Ishikawa (cell line): ENCODE results near the gene SKI.

Experiments
- CEBPB ChIP-seq: IDR thresholded peaks from 2 replicates; pipeline ENCODE4 v1.6.1; 2012
- CREB1 ChIP-seq: IDR thresholded peaks from 2 replicates; pipeline ENCODE4 v1.6.1; 2012; ENCODE audit warnings: low read depth
- EGR1 ChIP-seq: IDR thresholded peaks from 2 replicates; pipeline ENCODE4 v1.6.1; 2012
- EP300 ChIP-seq: IDR thresholded peaks from 2 replicates; pipeline ENCODE4 v1.6.1; 2012; ENCODE audit warnings: borderline replicate concordance
- FOXM1 ChIP-seq: IDR thresholded peaks from 2 replicates; pipeline ENCODE4 v1.6.1; 2012; ENCODE audit warnings: low read depth, borderline replicate concordance
- NFIC ChIP-seq: IDR thresholded peaks from 2 replicates; pipeline ENCODE4 v1.6.1; 2012
- RAD21 ChIP-seq: IDR thresholded peaks from 2 replicates; pipeline ENCODE4 v1.6.1; 2012; ENCODE audit warnings: low read depth
- REST ChIP-seq: IDR thresholded peaks from 2 replicates; pipeline ENCODE4 v1.6.1; 2012; ENCODE audit warnings: low read depth, mild to moderate bottlenecking
- TAF1 ChIP-seq: IDR thresholded peaks from 2 replicates; pipeline ENCODE4 v1.6.1; 2012; ENCODE audit warnings: low read depth, mild to moderate bottlenecking
- TCF12 ChIP-seq: IDR thresholded peaks from 2 replicates; pipeline ENCODE4 v1.6.1; 2012; ENCODE audit warnings: low read depth
- TEAD4 ChIP-seq: IDR thresholded peaks from 2 replicates; pipeline ENCODE4 v1.6.1; 2012
- YY1 ChIP-seq: IDR thresholded peaks from 2 replicates; pipeline ENCODE4 v1.6.1; 2012; ENCODE audit warnings: low read depth
- ZBTB7A ChIP-seq: IDR thresholded peaks from 2 replicates; pipeline ENCODE4 v1.6.1; 2012; ENCODE audit warnings: low read depth
- TF ChIP-seq, protein P1 (sequence below): IDR thresholded peaks from 2 replicates; pipeline ENCODE4 v1.6.1; 2012
- TF ChIP-seq, protein P2 (sequence below): IDR thresholded peaks from 2 replicates; pipeline ENCODE4 v1.6.1; 2012

The SKI gene

GRCh38 chr1:2205191-2205952 lies 22.7 kb upstream of the SKI start:
- 0 out of 2 replicates have a peak, but pooled peaks have one; percentile 46 for TF ChIP-seq TCF12
- TF ChIP-seq, protein P1, sequence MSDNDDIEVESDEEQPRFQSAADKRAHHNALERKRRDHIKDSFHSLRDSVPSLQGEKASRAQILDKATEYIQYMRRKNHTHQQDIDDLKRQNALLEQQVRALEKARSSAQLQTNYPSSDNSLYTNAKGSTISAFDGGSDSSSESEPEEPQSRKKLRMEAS, result peak; percentile 74
- no peak for TF ChIP-seq CREB1
- 0 out of 2 replicates have a peak, but pooled peaks have one; percentile 24 for TF ChIP-seq EGR1

DNA sequence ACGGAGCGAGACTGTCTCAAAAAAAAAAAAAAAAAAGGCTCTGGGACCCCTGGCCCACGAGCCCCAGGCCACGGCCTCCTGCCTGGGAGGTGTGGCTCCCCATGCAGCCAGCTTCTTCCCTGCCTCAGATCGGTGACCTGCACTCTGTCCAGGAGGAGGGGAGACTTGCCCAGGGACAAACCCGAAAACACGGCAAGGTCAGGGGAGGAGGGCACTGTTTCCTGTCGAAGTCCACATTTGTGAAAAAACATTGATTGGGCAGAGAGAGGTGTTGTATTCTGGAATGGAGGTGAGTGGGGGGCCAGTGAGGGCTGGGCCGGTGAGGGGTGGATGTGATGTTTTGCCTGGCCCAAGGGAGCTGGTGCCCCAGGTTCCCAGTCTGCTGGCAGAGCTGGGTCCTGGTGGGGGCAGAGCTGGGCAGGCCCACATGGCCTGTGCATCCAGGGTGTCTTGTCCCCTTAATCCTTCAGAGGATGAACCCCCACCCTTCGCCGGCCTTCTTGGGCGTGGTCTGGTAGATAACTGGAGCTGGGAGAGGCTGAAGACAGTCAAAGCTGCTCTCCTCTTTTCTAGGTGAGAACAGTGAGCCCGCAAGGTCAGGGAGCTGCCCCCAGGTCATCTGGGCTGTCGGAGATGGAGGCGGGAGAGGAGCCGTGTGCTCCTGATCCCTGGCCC lies 21.2 kb upstream of the SKI start:
- TF ChIP-seq YY1 (no peak), NFIC (no peak), CREB1 (no peak), TEAD4 (no peak), REST (no peak)
- TF ChIP-seq, protein P2, sequence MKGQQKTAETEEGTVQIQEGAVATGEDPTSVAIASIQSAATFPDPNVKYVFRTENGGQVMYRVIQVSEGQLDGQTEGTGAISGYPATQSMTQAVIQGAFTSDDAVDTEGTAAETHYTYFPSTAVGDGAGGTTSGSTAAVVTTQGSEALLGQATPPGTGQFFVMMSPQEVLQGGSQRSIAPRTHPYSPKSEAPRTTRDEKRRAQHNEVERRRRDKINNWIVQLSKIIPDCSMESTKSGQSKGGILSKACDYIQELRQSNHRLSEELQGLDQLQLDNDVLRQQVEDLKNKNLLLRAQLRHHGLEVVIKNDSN, result no peak

DNA sequence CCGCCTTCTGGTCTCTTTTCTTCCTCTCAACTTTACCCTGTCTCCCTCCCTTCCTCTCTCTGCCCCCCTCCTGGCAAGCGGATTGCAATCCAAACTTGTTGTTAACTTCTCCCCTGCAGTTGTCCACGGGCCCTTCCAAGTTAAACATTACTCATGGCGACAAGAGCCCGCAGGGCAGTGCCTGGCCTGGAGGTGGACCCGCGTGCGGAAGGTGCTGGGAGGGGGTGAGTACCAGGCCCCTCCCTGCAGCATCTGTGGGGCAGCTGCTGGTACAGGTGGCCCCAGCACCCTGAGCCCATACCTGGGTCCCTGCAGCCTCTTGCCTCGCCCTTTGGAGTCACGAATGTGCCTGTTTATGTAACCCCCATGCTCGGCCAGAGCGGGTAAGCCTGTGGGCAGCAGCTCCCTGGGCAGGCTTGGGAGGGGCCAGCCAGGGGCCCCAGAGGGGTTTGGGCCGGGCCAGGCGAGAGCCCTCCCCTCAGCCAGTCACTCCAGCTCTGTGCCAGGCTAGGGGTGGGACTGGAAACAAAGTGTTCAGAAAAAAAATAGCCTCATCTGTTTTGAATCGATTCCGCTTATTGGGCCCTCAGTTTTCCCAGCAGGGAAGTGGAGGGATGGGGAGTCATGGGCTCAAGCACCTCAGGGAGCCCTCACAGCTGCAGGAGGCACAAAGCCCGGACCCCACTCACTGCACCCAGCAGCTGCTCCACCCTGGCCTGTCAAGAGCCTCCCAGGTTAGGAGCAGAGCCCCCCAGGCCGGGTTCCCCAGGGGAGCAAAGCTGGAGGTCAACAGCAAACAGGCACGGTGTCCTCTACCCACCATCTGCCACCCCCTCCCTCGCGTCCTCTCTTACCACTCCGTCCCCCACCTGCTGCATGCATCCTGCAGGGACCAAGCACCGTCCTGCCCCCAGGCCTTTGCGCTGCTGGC lies 19.5 kb upstream of the SKI start:
- no peak for TF ChIP-seq REST
- TF ChIP-seq TCF12, result no peak
- no peak for TF ChIP-seq RAD21
- TF ChIP-seq, protein P2, result no peak
- TF ChIP-seq TEAD4, result no peak
- no peak for TF ChIP-seq EGR1
- TF ChIP-seq EP300, result no peak
- no peak for TF ChIP-seq ZBTB7A
- no peak for TF ChIP-seq NFIC
- no peak for TF ChIP-seq FOXM1
- no peak for TF ChIP-seq CEBPB
- TF ChIP-seq, protein P1, result no peak
- TF ChIP-seq YY1, result no peak
- no peak for TF ChIP-seq CREB1
- no peak for TF ChIP-seq TAF1

GRCh38 chr1:2209400-2210083 lies 18.6 kb upstream of the SKI start:
- TF ChIP-seq FOXM1, result no peak
- no peak for TF ChIP-seq EGR1
- no peak for TF ChIP-seq REST
- TF ChIP-seq, protein P1, result no peak
- TF ChIP-seq TEAD4, result no peak
